ENCODE measurements around the gene ENTPD8. TPM values are rescaled to one million over a fixed set of nuclear protein-coding genes. Genes with fewer than 3 reads are reported as not detected.
A peak's percentile ranks its signal among the peaks of the same experiment; 100 is the strongest.

ENTPD8 gene
- total RNA-seq, 2 experiments from 2014 or later = not detected

DNA sequence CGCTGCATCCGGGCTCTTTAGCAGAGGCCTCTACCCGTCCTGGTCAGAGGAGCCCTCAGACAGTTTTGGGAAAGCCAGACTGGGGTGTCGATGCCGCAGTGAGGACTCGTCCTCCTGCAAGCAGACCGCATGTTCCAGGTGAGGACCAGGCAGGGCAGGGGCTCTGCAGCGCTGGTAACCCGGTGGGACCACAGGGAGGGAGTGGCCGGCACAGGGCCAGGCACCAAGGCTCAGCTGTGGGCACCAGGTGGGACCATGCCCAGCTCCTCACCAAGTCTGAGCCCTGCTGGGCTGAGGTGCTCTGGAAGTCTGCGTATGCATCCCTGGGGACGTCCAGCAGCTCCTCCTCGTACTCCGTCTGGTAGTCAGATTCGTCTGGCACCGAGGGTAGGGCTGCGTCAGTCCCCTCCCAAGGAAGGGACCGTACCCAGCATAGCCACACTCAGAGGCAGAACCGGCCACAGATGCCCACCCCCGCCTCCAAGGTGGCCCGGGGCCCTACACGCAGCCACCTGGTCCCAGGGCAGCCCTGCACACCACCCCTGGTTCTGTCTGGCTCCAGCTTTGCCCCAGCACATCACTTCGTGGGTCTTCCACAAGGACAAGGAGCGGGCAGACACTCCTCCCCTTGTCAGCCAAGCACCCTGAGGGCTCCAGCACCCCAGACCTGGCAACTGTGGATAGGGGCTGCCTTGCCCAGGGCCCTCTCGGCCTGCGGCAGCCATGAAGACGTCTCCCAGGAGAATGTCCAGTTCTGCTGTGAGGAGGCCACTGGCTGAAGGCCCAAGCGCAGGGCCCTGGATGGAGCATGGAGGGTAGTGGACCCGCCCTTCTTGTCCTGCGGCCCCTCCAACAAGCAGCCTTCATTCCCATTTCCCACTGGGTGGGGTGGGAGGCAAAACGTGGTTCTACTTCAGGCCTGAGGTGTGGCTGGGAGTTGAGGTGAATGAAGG lies 19.5 kb upstream of the ENTPD8 start:
- H3K27ac Mint-ChIP-seq = peak overlapping the region; percentile 97

DNA sequence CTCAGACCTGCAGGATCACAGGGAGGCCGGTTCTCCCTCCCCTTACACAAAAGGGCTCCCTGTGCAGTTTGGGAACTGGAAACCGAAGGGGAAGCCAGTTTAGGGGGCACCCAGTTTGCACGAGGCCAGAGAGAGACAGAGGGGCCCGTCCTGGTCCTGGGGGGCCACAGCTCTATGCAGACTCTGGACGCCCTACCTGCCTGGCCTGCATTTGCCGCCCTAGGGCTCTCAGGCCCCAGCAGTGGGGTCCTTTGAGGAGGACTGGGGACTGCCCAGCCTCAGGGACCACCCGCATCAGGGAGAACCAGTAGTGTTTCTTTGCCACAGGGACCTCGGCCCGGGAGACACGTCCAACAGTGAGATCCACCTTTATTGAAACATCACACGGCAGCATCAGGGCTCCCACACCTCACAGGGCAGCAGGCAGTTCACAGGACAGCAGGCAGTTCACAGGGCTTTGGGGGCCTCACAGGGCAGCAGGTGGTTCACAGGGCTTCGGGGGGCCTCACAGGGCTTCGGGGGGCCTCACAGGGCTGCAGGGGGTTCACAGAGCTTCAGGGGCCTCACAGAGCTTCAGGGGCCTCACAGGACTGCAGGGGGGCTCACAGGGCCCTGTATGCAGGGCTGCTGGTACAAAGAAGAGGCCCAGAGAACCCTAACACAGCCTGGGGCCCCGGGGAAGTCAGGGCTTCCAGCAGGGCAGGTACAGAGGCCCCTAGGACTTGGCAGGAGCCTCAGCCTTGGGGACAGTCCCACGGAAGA lies 18.6 kb upstream of the ENTPD8 start:
- Mint-ChIP-seq H3K9me3 (ENCODE audit: insufficient read depth) (no peaks in the 10 kb centered on the region), H3K27me3 (ENCODE audit: low read depth) (no peaks in the 10 kb centered on the region), H3K36me3 (ENCODE audit: low read depth) (peaks cover 13% of the 10 kb centered on the region), H3K4me1 (ENCODE audit: low read depth) (peaks cover 34% of the 10 kb centered on the region), H3K27ac (peak overlapping the region; percentile 89), H3K4me3 (peak overlapping the region; percentile 55)
- DNase-seq (no peak), ATAC-seq (no peak)
- ChIA-PET POLR2A (interaction anchor here (0.9 to 1.0 kb wide), 2 partner anchors 37 to 47 kb away, joined by 3 to 7 read pairs; partner anchors contain the start of genes EXD3 and NOXA1), CTCF (interaction anchor here (0.7 to 1.0 kb wide), 2 partner anchors 37 to 198 kb away, joined by 3 to 6 read pairs; partner anchors contain the start of genes EXD3 and NOXA1)

More for the DNA sequence above, 19.5 kb upstream of the ENTPD8 start:
- H3K27me3 Mint-ChIP-seq (ENCODE audit: low read depth) = no peaks in the 10 kb centered on the region
- no peak for ATAC-seq
- H3K4me3 Mint-ChIP-seq = no peak overlapping the region
- no peak for DNase-seq
- H3K9me3 Mint-ChIP-seq (ENCODE audit: insufficient read depth) = no peaks in the 10 kb centered on the region
- POLR2A ChIA-PET = no interaction called here
- H3K36me3 Mint-ChIP-seq (ENCODE audit: low read depth) = peaks cover 7% of the 10 kb centered on the region
- peaks cover 34% of the 10 kb centered on the region for H3K4me1 Mint-ChIP-seq (ENCODE audit: low read depth)
- CTCF ChIA-PET = interaction anchor here (2.2 kb wide), 1 partner anchor 38 kb away, joined by 6 read pairs; the partner anchor contains the start of genes EXD3 and NOXA1

DNA sequence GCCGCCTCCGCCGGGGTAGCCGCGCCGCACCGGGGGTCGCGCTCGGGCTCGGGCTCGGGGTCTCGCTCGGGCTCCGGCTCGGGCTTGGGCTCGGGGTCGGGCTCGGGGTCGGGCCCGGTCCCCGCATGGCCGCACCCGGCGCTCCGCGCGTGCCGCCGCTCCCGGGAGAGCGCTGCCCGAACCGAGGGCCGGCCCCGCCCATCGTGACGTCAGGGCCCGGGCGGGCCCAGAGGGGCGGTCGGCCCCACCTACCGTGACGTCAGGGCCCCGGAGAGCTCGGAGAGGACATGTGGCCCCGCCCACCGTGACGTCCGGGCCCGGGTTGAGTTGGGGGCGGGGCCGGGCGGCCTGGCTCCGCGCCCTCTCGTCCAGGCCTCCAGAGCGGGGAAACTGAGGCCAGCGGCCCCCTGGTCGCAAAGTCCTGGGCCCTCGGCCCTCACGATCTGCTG lies 18.0 kb upstream of the ENTPD8 start, which contains the start of gene NSMF:
Gene NSMF (minus strand): TSS at position 183 of the 449 bp plus-strand sequence. CDS start 232 bp downstream, outside the sequence.
- Mint-ChIP-seq H3K27ac (peak within 1 kb of the TSS; percentile 89), H3K36me3 (ENCODE audit: low read depth) (peaks cover 18% of the 10 kb centered on the region), H3K4me3 (peak within 1 kb of the TSS; percentile 55), H3K4me1 (ENCODE audit: low read depth) (peaks cover 38% of the 10 kb centered on the region), H3K27me3 (ENCODE audit: low read depth) (no peaks in the 10 kb centered on the region), H3K9me3 (ENCODE audit: insufficient read depth) (no peaks in the 10 kb centered on the region)
- CTCF ChIA-PET = interaction anchor here (0.7 to 1.0 kb wide), 2 partner anchors 36 to 198 kb away, joined by 3 to 6 read pairs; partner anchors contain the start of genes EXD3 and NOXA1
- ATAC-seq = peak; percentile 68
- POLR2A ChIA-PET = interaction anchor here (0.9 to 1.0 kb wide), 2 partner anchors 36 to 46 kb away, joined by 3 to 7 read pairs; partner anchors contain the start of genes EXD3 and NOXA1
- DNase-seq = peak; percentile 94

DNA sequence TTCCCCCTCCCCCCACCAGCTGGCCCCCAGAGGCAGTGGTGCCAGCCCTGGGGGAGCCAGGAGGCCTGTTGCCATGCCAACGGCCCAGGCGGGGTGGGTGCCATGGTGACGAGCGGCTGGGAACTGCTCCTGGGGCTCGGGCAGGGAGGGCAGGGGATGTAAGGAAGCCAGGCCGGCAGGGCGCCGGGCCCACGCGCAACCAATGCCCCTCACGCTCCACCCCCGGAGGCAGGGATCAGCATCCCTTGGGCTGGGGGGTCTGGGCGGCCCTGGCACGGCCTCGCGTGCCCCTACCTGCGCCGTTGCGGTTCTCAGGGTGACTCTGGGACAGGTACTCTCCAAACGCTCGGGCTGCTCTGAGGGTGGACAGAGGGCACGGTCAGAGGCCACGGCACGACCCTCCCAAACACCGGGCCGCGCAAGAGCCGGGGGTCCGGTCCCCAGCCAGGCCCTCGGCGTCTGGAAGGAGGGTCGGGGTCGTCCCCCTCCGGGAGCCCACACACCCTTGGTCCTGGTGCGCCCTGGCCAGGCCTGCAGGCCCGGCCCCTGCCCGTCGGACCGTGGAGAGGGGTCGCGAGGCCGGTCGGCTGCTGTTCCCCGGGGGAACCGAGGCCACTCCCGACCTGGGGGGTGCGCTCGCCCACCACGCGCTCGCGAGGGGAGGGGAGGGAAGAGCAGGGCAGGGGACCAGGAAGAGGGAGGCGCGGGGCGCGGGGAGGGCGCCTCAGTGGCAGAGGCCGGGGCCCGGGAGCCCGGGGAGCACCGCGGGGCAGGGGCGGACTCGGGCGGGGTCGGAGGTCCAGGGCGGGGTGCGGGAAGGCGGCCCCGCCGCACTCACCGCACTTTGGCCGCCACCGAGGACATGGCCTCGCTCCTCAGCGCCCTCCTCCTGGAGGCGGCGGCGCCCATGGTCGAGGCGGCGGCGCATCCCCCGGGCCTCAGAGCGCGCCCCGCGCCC lies 17.3 kb upstream of the ENTPD8 start:
- DNase-seq = no peak
- Mint-ChIP-seq H3K9me3 (ENCODE audit: insufficient read depth) (no peaks in the 10 kb centered on the region), H3K27me3 (ENCODE audit: low read depth) (no peaks in the 10 kb centered on the region), H3K4me3 (peak overlapping the region; percentile 34), H3K4me1 (ENCODE audit: low read depth) (peaks cover 41% of the 10 kb centered on the region), H3K36me3 (ENCODE audit: low read depth) (peaks cover 22% of the 10 kb centered on the region), H3K27ac (no peak overlapping the region)
- ChIA-PET CTCF (interaction anchor here (1.0 kb wide), 1 partner anchor 35 kb away, joined by 6 read pairs; the partner anchor contains the start of genes EXD3 and NOXA1), POLR2A (interaction anchor here (0.9 to 1.0 kb wide), 2 partner anchors 36 to 46 kb away, joined by 3 to 7 read pairs; partner anchors contain the start of genes EXD3 and NOXA1)
- peak; percentile 26 for ATAC-seq

DNA sequence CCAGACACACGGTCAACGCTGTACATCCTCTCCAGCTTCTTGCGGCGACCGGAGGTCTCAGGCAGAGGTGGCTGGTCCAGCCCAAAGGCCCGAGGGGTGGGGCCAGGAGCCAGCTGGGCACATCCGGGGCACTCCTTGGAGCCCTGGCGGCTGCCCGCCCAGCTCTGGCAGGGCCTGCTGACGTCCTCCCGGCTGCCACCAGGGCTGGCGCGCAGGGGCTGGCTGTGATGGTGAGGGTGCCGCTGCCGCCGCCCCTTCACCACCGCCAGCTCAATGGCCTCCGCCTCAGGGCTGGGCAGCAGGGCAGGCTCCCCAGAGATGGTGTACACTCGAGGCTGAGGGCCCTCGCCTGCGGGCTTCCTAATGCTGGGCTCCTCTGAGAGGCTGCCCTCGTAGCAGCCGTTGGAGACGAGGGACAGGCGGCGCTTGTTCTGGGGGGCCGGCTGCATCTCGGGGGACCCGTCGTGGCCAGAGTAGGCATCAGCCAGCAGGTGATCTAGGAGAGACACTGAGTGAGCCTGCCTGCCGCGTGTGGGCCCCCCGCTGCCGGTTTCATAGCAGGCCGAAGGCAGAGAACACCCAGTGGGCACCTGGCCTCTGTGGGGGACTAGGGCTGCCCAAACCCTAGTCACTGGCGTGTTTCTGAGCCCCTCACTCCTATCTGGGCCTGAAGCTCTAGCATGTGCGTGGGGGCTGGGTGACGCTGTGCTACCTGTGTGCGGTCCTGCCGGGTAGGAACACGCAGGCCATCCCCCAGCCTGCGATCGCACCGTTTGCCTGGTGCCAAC lies 16.4 kb upstream of the ENTPD8 start:
- peaks cover 24% of the 10 kb centered on the region for H3K36me3 Mint-ChIP-seq (ENCODE audit: low read depth)
- CTCF ChIA-PET = interaction anchor here (1.2 kb wide), 1 partner anchor 35 kb away, joined by 4 read pairs; the partner anchor contains the start of genes EXD3 and NOXA1
- POLR2A ChIA-PET = no interaction called here
- ATAC-seq = no peak
- H3K27me3 Mint-ChIP-seq (ENCODE audit: low read depth) = no peaks in the 10 kb centered on the region
- no peak for DNase-seq
- H3K27ac Mint-ChIP-seq = no peak overlapping the region
- peaks cover 37% of the 10 kb centered on the region for H3K4me1 Mint-ChIP-seq (ENCODE audit: low read depth)
- peak overlapping the region; percentile 54 for H3K4me3 Mint-ChIP-seq
- H3K9me3 Mint-ChIP-seq (ENCODE audit: insufficient read depth) = no peaks in the 10 kb centered on the region

DNA sequence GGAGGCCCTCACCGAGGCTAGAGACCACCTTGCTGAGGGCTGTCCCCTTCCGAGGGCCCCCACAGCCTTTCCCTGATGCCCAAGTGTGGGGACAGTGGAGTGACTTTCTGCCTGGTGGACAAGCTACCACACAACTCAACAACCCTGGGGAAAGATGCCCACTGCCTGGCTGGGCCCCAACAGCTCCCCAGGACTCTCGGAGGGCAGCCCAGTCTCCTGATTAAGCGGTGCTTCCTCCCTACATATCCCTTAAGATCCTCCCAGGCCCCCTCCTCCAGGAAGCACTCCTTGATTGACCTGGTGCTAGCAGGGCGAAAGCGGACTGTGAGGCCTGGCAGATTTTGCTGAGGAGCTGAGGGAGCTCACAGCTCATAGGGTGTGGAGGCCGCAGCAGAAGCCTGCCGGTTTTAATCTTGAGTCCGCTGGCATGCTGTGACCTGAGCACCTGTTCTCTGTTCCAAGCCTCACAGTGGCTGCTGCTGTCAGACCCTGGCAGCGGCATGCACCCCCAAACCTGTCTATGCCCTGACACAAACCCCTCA lies 15.8 kb upstream of the ENTPD8 start:
- peaks cover 29% of the 10 kb centered on the region for H3K36me3 Mint-ChIP-seq (ENCODE audit: low read depth)
- POLR2A ChIA-PET = no interaction called here
- H3K4me3 Mint-ChIP-seq = peak overlapping the region; percentile 34

DNA sequence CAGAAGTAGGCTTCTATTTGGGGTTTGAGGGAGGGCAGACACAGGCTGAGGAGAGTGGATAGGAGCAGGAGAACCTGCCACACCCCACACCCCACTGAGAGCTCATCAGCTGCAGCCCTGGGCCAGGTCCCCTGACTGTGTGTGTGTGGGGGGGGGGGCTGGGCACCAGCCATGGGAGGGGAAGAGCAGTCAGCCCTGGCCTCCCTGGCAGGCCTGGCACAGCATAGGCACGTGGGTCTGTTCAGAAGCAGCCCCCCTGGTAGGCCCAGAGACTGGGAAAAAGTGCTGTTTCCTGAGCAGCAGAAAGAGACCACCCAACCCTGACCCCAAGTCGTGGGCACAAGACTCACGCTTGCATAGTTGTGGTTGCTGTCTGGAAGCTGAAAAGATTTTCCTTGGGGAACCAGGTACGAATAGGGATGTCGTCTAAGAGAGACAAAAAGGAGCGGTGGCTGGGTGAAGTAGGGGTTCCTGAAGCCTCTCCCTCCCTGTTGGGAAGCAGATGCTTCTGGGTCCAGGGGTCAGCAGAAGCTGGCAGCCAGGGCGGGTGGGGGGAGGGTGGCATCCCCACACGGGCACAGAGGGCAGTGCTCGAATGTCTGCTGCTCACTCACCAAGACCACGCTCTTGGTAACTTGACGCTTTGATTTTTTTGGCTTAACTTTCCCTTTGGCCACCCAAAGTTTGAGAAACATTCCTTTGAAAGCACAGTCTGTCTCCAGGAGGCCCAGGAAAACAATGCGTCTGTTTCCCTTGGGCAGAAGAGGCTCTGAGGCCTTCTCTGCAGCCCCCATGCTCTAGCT lies 15.1 kb upstream of the ENTPD8 start:
- Mint-ChIP-seq H3K27me3 (ENCODE audit: low read depth) (no peaks in the 10 kb centered on the region), H3K4me3 (no peak overlapping the region), H3K9me3 (ENCODE audit: insufficient read depth) (no peaks in the 10 kb centered on the region), H3K4me1 (ENCODE audit: low read depth) (peaks cover 37% of the 10 kb centered on the region), H3K36me3 (ENCODE audit: low read depth) (peaks cover 29% of the 10 kb centered on the region), H3K27ac (peak overlapping the region; percentile 16)
- ATAC-seq (no peak), DNase-seq (no peak)
- ChIA-PET CTCF (interaction anchor here (1.2 kb wide), 1 partner anchor 33 kb away, joined by 4 read pairs; the partner anchor contains the start of genes EXD3 and NOXA1), POLR2A (no interaction called here)

More for the DNA sequence above, 15.8 kb upstream of the ENTPD8 start:
- Mint-ChIP-seq H3K27ac (no peak overlapping the region), H3K9me3 (ENCODE audit: insufficient read depth) (no peaks in the 10 kb centered on the region), H3K27me3 (ENCODE audit: low read depth) (no peaks in the 10 kb centered on the region), H3K4me1 (ENCODE audit: low read depth) (peaks cover 40% of the 10 kb centered on the region)
- no peak for ATAC-seq
- CTCF ChIA-PET = interaction anchor here (1.2 kb wide), 1 partner anchor 34 kb away, joined by 4 read pairs; the partner anchor contains the start of genes EXD3 and NOXA1
- DNase-seq = no peak

DNA sequence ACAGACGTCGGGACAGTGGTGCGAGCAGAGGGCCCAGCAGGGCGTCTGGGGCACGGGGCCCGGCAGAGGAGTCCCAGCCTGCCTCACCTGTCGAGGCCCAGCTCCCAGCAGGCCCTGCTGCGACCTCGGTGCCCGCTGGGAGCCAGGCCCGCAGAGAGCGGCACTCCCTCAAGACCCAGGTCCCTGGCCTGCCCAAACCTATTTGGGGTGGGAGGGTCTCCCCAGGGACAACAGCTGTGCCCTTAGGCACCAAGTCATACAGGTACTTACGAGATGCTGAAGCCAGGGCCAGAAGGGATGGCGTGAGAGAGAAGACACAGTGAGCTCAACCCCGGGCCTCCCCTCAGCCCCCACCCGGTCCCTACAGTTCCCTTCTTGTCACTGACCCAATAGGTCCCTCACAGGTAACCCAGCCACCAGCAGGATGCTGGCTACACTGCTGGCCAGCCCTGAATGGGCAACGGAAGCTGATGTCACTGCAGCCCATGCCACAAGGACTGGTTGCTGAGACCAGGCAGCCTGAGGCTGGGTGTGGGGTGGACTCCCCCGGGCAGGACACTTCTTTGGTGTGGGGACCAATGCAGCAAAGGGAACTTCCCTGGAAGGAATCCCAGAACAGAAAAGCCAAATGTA lies 14.3 kb upstream of the ENTPD8 start:
- Mint-ChIP-seq H3K4me3 (no peak overlapping the region), H3K9me3 (ENCODE audit: insufficient read depth) (no peaks in the 10 kb centered on the region), H3K4me1 (ENCODE audit: low read depth) (peaks cover 29% of the 10 kb centered on the region), H3K27ac (no peak overlapping the region), H3K36me3 (ENCODE audit: low read depth) (peaks cover 29% of the 10 kb centered on the region), H3K27me3 (ENCODE audit: low read depth) (no peaks in the 10 kb centered on the region)
- POLR2A ChIA-PET = no interaction called here
- CTCF ChIA-PET = no interaction called here
- ATAC-seq (no peak), DNase-seq (no peak)
